ENCODE measurements around the gene GCN1. TPM values are rescaled to one million over a fixed set of nuclear protein-coding genes. Genes with fewer than 3 reads are reported as not detected.
A peak's percentile ranks its signal among the peaks of the same experiment; 100 is the strongest.

The GCN1 gene
- total and polyA plus RNA-seq, 2 of the 8 experiments (the other 6 are each of a cell fraction or from before 2014, with no cell fraction given), result 61.4 to 133 TPM

DNA sequence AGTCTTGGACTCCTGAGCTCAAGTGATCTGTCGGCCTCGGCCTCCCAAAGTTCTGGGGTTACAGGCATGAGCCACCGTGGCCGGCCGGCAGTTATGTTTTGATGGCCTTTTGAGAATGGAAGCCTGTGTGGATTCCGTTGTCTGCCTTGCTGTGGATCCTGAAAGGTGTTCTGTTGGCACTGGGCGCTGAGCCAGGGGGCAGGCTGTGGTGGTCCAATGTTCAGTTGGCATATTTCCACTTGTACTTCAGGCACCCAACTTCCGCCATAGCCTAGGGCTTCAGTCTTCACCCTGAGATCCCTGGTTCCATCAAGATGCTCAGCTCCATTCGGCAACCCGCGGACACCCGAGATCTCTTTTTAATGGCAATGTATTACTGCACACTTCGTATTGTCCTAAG, 12.7 kb upstream of the GCN1 start:
- no peak for FAIRE-seq
- ChIA-PET POLR2A (ENCODE audit: partially characterized antibody) (interaction anchor here (29.0 to 88.3 kb wide), 3 partner anchors 8 to 60 kb away, joined by 1305 to 4270 read pairs (median 1305); partner anchors contain the start of genes GCN1, PXN, RNU4-1 and RNU4-2), CTCF (ENCODE audit: partially characterized antibody) (interaction anchor here (0.8 to 1.9 kb wide), 4 partner anchors 8 to 56 kb away, joined by 3 to 6 read pairs (median 4); no protein-coding TSS in a partner anchor)
- Histone ChIP-seq H2AFZ (ENCODE audit: low read length) (no peak overlapping the region), H3K9me3 (ENCODE audit: insufficient read depth in 2 of 2, low read depth in 1 of 2, low read length in 1 of 2) (no peaks in the 10 kb centered on the region), H3K27me3 (replicated peaks in 1 of 4; ENCODE audit: control insufficient read depth in 3 of 4, extremely low read depth in 1 of 4, insufficient read depth in 3 of 4, low read length in 3 of 4) (no peaks in the 10 kb centered on the region), H2BK120ac (replicated peaks; ENCODE audit: low read depth, low read length) (no peak overlapping the region), H4K20me1 (replicated peaks in 1 of 2; ENCODE audit: control insufficient read depth in 1 of 2, insufficient read depth in 2 of 2, low read length in 2 of 2) (no peaks in the 10 kb centered on the region), H3K14ac (ENCODE audit: insufficient read length) (no peak overlapping the region), H3K4me3 (ENCODE audit: extremely low read depth in 1 of 4, insufficient read depth in 2 of 4, low read depth in 3 of 4, low read length in 4 of 4) (no peak overlapping the region), H3K27ac (ENCODE audit: low read depth, low read length) (no peak overlapping the region), H3K4me2 (ENCODE audit: insufficient read depth in 1 of 2, low read depth in 2 of 2, low read length in 2 of 2) (no peak overlapping the region), H4K5ac (ENCODE audit: insufficient read length, low read depth, low read length) (no peak overlapping the region), H4K8ac (ENCODE audit: extremely low read depth, insufficient read depth, low read length) (no peak overlapping the region), H3K23me2 (ENCODE audit: low read depth, low read length) (no peaks in the 10 kb centered on the region), H3K79me2 (ENCODE audit: control insufficient read depth in 1 of 2, insufficient read depth in 2 of 2, low read length in 2 of 2) (peaks cover 0 to 3% of the 10 kb centered on the region in 2 experiments; a peak in 2 of 4 replicates), H2BK5ac (ENCODE audit: low read depth, low read length) (no peak overlapping the region), H3K4me1 (replicated peaks in 1 of 4; ENCODE audit: control insufficient read depth in 3 of 4, insufficient read depth in 4 of 4, low read length in 3 of 4) (peaks cover 0 to 2% (median 0%) of the 10 kb centered on the region in 4 experiments; a peak in 1 of 7 replicates), H3K56ac (replicated peaks; ENCODE audit: insufficient read length, low read depth, low read length) (no peak overlapping the region), H4K91ac (replicated peaks; ENCODE audit: insufficient read length, low read length) (no peak overlapping the region), H3K18ac (ENCODE audit: extremely low read depth, low read length) (no peak overlapping the region), H3K4ac (replicated peaks; ENCODE audit: insufficient read length, low read depth, low read length) (no peak overlapping the region), H3K79me1 (ENCODE audit: low read depth, low read length) (no peaks in the 10 kb centered on the region), H2AK5ac (ENCODE audit: low read depth, low read length) (no peak overlapping the region), H2BK15ac (ENCODE audit: low read length) (no peak overlapping the region), H2BK12ac (ENCODE audit: low read depth, low read length) (no peak overlapping the region), H3K23ac (ENCODE audit: insufficient read length) (no peak overlapping the region), H3K9ac (replicated peaks in 1 of 4; ENCODE audit: extremely low read depth in 1 of 4, low read depth in 3 of 4, low read length in 3 of 4) (no peak overlapping the region), H2BK20ac (ENCODE audit: low read length) (no peak overlapping the region), H3K36me3 (ENCODE audit: control insufficient read depth in 2 of 4, insufficient read depth in 4 of 4, low read length in 3 of 4) (peaks cover 7 to 41% (median 26%) of the 10 kb centered on the region in 4 experiments)
- WGBS, 2 experiments (ENCODE audit: extremely low coverage in 1 of 2, insufficient coverage in 1 of 2, insufficient read length in 1 of 2, insufficient replicate concordance in 2 of 2, low coverage in 1 of 2, low lambda C conversion rate in 2 of 2, missing lambda C conversion rate in 1 of 2), result 96% methylated on average over 13 of the region's 13 CpGs; no CpG with 5 or more reads in 1 of the 2 experiments
- no peak for TF ChIP-seq SIX5 (IDR thresholded peaks at IDR 0.05; ENCODE audit: low read depth, low read length)
- TF ChIP-seq KDM1A (IDR thresholded peaks at IDR 0.05; ENCODE audit: borderline replicate concordance, low read length), result no peak
- no peak for TF ChIP-seq CTBP2 (IDR thresholded peaks at IDR 0.05; ENCODE audit: borderline replicate concordance, insufficient read depth, insufficient read length, low read length)
- TF ChIP-seq POLR2AphosphoS5 (IDR thresholded peaks at IDR 0.05; ENCODE audit: low read depth, low read length), result 0 out of 2 replicates have a peak, but pooled peaks have one; percentile 18
- TF ChIP-seq TBP (IDR thresholded peaks at IDR 0.05; ENCODE audit: low read depth, low read length), result no peak
- TF ChIP-seq CREB1 (IDR thresholded peaks at IDR 0.05), result no peak
- DNase-seq (ENCODE audit: low read depth in 1 of 2, low spot score in 2 of 2), result no peak

All from H1 (cell line).